ENCODE results near the gene VTA1.
"Not testable (repeated sequence)": the region's sequence is repeated elsewhere in the genome, so short reads cannot be mapped to it uniquely, and the experiment has no call there.

Gene VTA1

GRCh38 chr6:142172758-142173157, 25.7 kb downstream of the VTA1 start:
- no peak for DNase-seq

- DNase-seq = no peak
Observed at GRCh38 chr6:142173980-142174379, 26.9 kb downstream of the VTA1 start.

- DNase-seq = no peak
Observed at GRCh38 chr6:142174703-142175102, 27.6 kb downstream of the VTA1 start.

GRCh38 chr6:142178129-142178528, 31.1 kb downstream of the VTA1 start:
- no peak for DNase-seq

- DNase-seq = no peak
Observed at GRCh38 chr6:142182004-142182403, 34.9 kb downstream of the VTA1 start.

- no peak for DNase-seq
Observed at GRCh38 chr6:142183351-142183750, 36.3 kb downstream of the VTA1 start.

GRCh38 chr6:142184307-142184706, 37.2 kb downstream of the VTA1 start:
- DNase-seq = no peak

- no peak for DNase-seq
Observed at GRCh38 chr6:142185641-142186040, 38.6 kb downstream of the VTA1 start.

- DNase-seq = no peak
Observed at GRCh38 chr6:142187209-142187608, 40.1 kb downstream of the VTA1 start.

- not testable (repeated sequence) for DNase-seq
Observed at GRCh38 chr6:142188341-142188740, 41.3 kb downstream of the VTA1 start.

GRCh38 chr6:142189057-142189456, 42.0 kb downstream of the VTA1 start:
- DNase-seq = no peak

GRCh38 chr6:142192343-142192742, 45.3 kb downstream of the VTA1 start:
- no peak for DNase-seq

- DNase-seq = no peak
Observed at GRCh38 chr6:142193621-142194020, 46.6 kb downstream of the VTA1 start.

GRCh38 chr6:142195862-142196541, 48.9 kb downstream of the VTA1 start:
- DNase-seq = no peak

GRCh38 chr6:142200846-142201628, 54.0 kb downstream of the VTA1 start:
- no peak for DNase-seq

GRCh38 chr6:142207265-142207877, 60.3 kb downstream of the VTA1 start:
- peak; percentile 20 to 30 for DNase-seq

- no peak for DNase-seq
Observed at GRCh38 chr6:142210606-142211005, 63.5 kb downstream of the VTA1 start.

- no peak for DNase-seq
Observed at GRCh38 chr6:142213402-142213801, 66.3 kb downstream of the VTA1 start.

- no peak for DNase-seq
Observed at GRCh38 chr6:142218446-142218845, 71.4 kb downstream of the VTA1 start.

- no peak for DNase-seq
Observed at GRCh38 chr6:142222022-142222421, 75.0 kb downstream of the VTA1 start.

GRCh38 chr6:142223938-142224337, 76.9 kb downstream of the VTA1 start:
- no peak for DNase-seq

GRCh38 chr6:142225115-142225514, 78.1 kb downstream of the VTA1 start:
- no peak for DNase-seq

- no peak for DNase-seq
Observed at GRCh38 chr6:142225552-142225951, 78.5 kb downstream of the VTA1 start.

GRCh38 chr6:142226731-142227130, 79.7 kb downstream of the VTA1 start:
- no peak for DNase-seq
